Mesenchymal stem cell (in vitro differentiated cells and primary cell): ENCODE data around the gene EXOC3.
"Not testable (repeated sequence)": the region's sequence is repeated elsewhere in the genome, so short reads cannot be mapped to it uniquely, and the experiment has no call there.

ENCODE experiments used
- DNase-seq: peaks from one replicate; pipeline ENCODE4 v3.0.0-alpha.2; 2013
- H2AFZ ChIP-seq: one replicate; pipeline ENCODE4 v1.6.1; 2013; ENCODE audit warnings: low read depth, mild to moderate bottlenecking, control low read depth, inconsistent platforms, low read length, moderate library complexity
- H2AK5ac ChIP-seq: 2 replicates; pipeline ENCODE4 v1.6.1; 2013; ENCODE audit warnings: low read length, moderate library complexity, mild to moderate bottlenecking, inconsistent platforms; ENCODE audit not compliant: severe bottlenecking
- H2BK120ac ChIP-seq: one replicate; pipeline ENCODE4 v1.6.1; 2013; ENCODE audit warnings: low read depth, mild to moderate bottlenecking, inconsistent platforms, low read length, moderate library complexity
- H2BK12ac ChIP-seq, 2 experiments: one replicate each; pipeline ENCODE4 v1.6.1; 2013; ENCODE audit warnings: inconsistent platforms in 2 of 2, low read length in 2 of 2, mild to moderate bottlenecking in 2 of 2, moderate library complexity in 2 of 2, control low read depth in 1 of 2
- H2BK15ac ChIP-seq: one replicate; pipeline ENCODE4 v1.6.1; 2013; ENCODE audit warnings: mild to moderate bottlenecking, low read depth, inconsistent platforms; ENCODE audit not compliant: poor library complexity, severe bottlenecking
- H2BK5ac ChIP-seq: 2 replicates; pipeline ENCODE4 v1.6.1; 2013; ENCODE audit warnings: low read depth, mild to moderate bottlenecking, low read length, control low read depth, inconsistent platforms; ENCODE audit not compliant: poor library complexity, severe bottlenecking
- H3K14ac ChIP-seq, 2 experiments: one replicate each; pipeline ENCODE4 v1.6.1; 2013; ENCODE audit warnings: inconsistent platforms in 2 of 2, low read length in 2 of 2, control low read depth in 1 of 2, mild to moderate bottlenecking in 1 of 2, moderate library complexity in 1 of 2
- H3K18ac ChIP-seq, 2 experiments: one replicate each; pipeline ENCODE4 v1.6.1; 2013; ENCODE audit warnings: inconsistent platforms in 2 of 2, low read length in 2 of 2, control low read depth in 1 of 2, low read depth in 1 of 2, mild to moderate bottlenecking in 1 of 2
- H3K23ac ChIP-seq, 2 experiments: one replicate each; pipeline ENCODE4 v1.6.1; 2013; ENCODE audit warnings: inconsistent platforms in 2 of 2, low read length in 2 of 2, mild to moderate bottlenecking in 2 of 2, moderate library complexity in 2 of 2, control low read depth in 1 of 2
- H3K27ac ChIP-seq: 2 replicates; pipeline ENCODE4 v1.5.1; 2013; ENCODE audit warnings: mild to moderate bottlenecking, moderate library complexity, low read length, control low read depth, inconsistent platforms; ENCODE audit not compliant: poor library complexity, severe bottlenecking
- H3K27me3 ChIP-seq, 2 experiments: 2 replicates each; pipeline versions ENCODE4 v1.6.1 to v1.7.0; 2013; ENCODE audit warnings: low read length in 2 of 2, mild to moderate bottlenecking in 2 of 2, moderate library complexity in 2 of 2, control low read depth in 1 of 2, inconsistent platforms in 1 of 2; ENCODE audit not compliant: control insufficient read depth in 1 of 2, insufficient read depth in 1 of 2
- H3K36me3 ChIP-seq, 2 experiments: 2 replicates each; pipeline versions ENCODE4 v1.6.1 to v1.7.0; 2013; ENCODE audit warnings: low read length in 2 of 2, control low read depth in 1 of 2, inconsistent platforms in 1 of 2, low read depth in 1 of 2, mild to moderate bottlenecking in 1 of 2; ENCODE audit not compliant: insufficient read depth in 2 of 2, control insufficient read depth in 1 of 2
- H3K4ac ChIP-seq, 2 experiments: one replicate each; pipeline ENCODE4 v1.6.1; 2013; ENCODE audit warnings: inconsistent platforms in 2 of 2, low read length in 2 of 2, mild to moderate bottlenecking in 2 of 2, moderate library complexity in 2 of 2, control low read depth in 1 of 2, low read depth in 1 of 2
- H3K4me1 ChIP-seq: 2 replicates; pipeline ENCODE4 v1.6.1; 2013; ENCODE audit warnings: low read depth, low read length, control low read depth; ENCODE audit not compliant: control insufficient read depth, insufficient read depth
- H3K4me2 ChIP-seq: 2 replicates; pipeline ENCODE4 v1.6.1; 2013; ENCODE audit warnings: low read length, mild to moderate bottlenecking, inconsistent platforms; ENCODE audit not compliant: poor library complexity, severe bottlenecking
- H3K4me3 ChIP-seq, 2 experiments: 2 replicates each; pipeline versions ENCODE4 v1.5.1 to v1.7.0; 2013; ENCODE audit warnings: low read length in 2 of 2, mild to moderate bottlenecking in 2 of 2, control low read depth in 1 of 2, low read depth in 1 of 2; ENCODE audit not compliant: insufficient read depth in 1 of 2
- H3K79me1 ChIP-seq: replicated peaks from 2 replicates; pipeline ENCODE4 v1.6.1; 2013; ENCODE audit warnings: mild to moderate bottlenecking, control low read depth, low read length, inconsistent platforms; ENCODE audit not compliant: poor library complexity, severe bottlenecking
- H3K9ac ChIP-seq: 2 replicates; pipeline ENCODE4 v1.7.0; 2013; ENCODE audit warnings: mild to moderate bottlenecking, low read length, moderate library complexity
- H3K9me3 ChIP-seq: 2 replicates; pipeline ENCODE4 v1.7.0; 2013; ENCODE audit warnings: mild to moderate bottlenecking, low read length; ENCODE audit not compliant: control insufficient read depth
- H4K8ac ChIP-seq: one replicate; pipeline ENCODE4 v1.6.1; 2013; ENCODE audit warnings: inconsistent platforms, mild to moderate bottlenecking, low read length, moderate library complexity
- H4K91ac ChIP-seq: one replicate; pipeline ENCODE4 v1.6.1; 2013; ENCODE audit warnings: mild to moderate bottlenecking, low read length, inconsistent platforms
- WGBS: methylation state at CpG from one replicate; pipeline ENCODE4 v1.1.7; 2013; ENCODE audit warnings: mixed read lengths; 5-methylcytosine and 5-hydroxymethylcytosine counted together

Gene EXOC3

GRCh38 chr5:407801-408268 is 35.1 kb upstream of the EXOC3 start:
- Histone ChIP-seq H2AFZ (peak overlapping the region; percentile 18), H3K14ac (no peak overlapping the region), H3K36me3 (peaks cover 0 to 7% of the 10 kb centered on the region in 2 experiments), H4K91ac (peak overlapping the region; percentile 70), H3K4me2 (no peak overlapping the region), H3K79me1 (no peaks in the 10 kb centered on the region), H3K9me3 (no peaks in the 10 kb centered on the region), H3K4me1 (no peaks in the 10 kb centered on the region), H3K18ac (peak overlapping the region in 1 of 2 experiments; percentile 68), H3K27ac (no peak overlapping the region), H3K4ac (no peak overlapping the region), H3K4me3 (no peak overlapping the region), H2BK12ac (peak overlapping the region in 1 of 2 experiments; percentile 21), H2AK5ac (no peak overlapping the region), H4K8ac (peak overlapping the region; percentile 67), H2BK15ac (no peak overlapping the region), H2BK5ac (no peak overlapping the region), H2BK120ac (no peak overlapping the region), H3K27me3 (no peaks in the 10 kb centered on the region), H3K23ac (no peak overlapping the region), H3K9ac (no peak overlapping the region)
- no peak for DNase-seq
- WGBS: 85% methylated on average over 6 of the region's 8 CpGs

GRCh38 chr5:410911-411517 is 32.0 kb upstream of the EXOC3 start:
- H2BK120ac ChIP-seq: no peak overlapping the region
- H2BK5ac ChIP-seq: no peak overlapping the region
- peaks cover 7% of the 10 kb centered on the region for H3K4me1 ChIP-seq
- no peak overlapping the region for H4K8ac ChIP-seq
- no peak overlapping the region for H3K9ac ChIP-seq
- H4K91ac ChIP-seq: no peak overlapping the region
- no peak overlapping the region for H2AK5ac ChIP-seq
- no peaks in the 10 kb centered on the region for H3K79me1 ChIP-seq
- no CpG with 5 or more reads among the region's 2 CpGs for WGBS
- no peak for DNase-seq
- H2AFZ ChIP-seq: no peak overlapping the region
- no peak overlapping the region for H3K18ac ChIP-seq
- H3K9me3 ChIP-seq: no peaks in the 10 kb centered on the region
- H3K27ac ChIP-seq: no peak overlapping the region
- H3K4ac ChIP-seq: no peak overlapping the region
- H3K23ac ChIP-seq: no peak overlapping the region
- no peak overlapping the region for H3K4me2 ChIP-seq
- no peak overlapping the region for H3K4me3 ChIP-seq
- no peak overlapping the region for H2BK12ac ChIP-seq
- no peak overlapping the region for H2BK15ac ChIP-seq
- no peaks in the 10 kb centered on the region for H3K27me3 ChIP-seq
- peaks cover under 1 to 18% of the 10 kb centered on the region in 2 experiments for H3K36me3 ChIP-seq
- no peak overlapping the region for H3K14ac ChIP-seq

GRCh38 chr5:411728-412127 is 31.2 kb upstream of the EXOC3 start:
- no peak overlapping the region for H2AFZ ChIP-seq
- peaks cover 9% of the 10 kb centered on the region for H3K4me1 ChIP-seq
- H3K9me3 ChIP-seq: no peaks in the 10 kb centered on the region
- DNase-seq: no peak
- H2BK15ac ChIP-seq: no peak overlapping the region
- 76% methylated on average over 10 of the region's 13 CpGs for WGBS
- H3K23ac ChIP-seq: no peak overlapping the region
- no peak overlapping the region for H2AK5ac ChIP-seq
- no peak overlapping the region for H3K9ac ChIP-seq
- no peak overlapping the region for H3K4ac ChIP-seq
- no peak overlapping the region for H3K4me3 ChIP-seq
- H2BK120ac ChIP-seq: no peak overlapping the region
- H3K27me3 ChIP-seq: no peaks in the 10 kb centered on the region
- no peak overlapping the region for H2BK5ac ChIP-seq
- no peak overlapping the region for H3K14ac ChIP-seq
- peaks cover 4 to 24% of the 10 kb centered on the region in 2 experiments for H3K36me3 ChIP-seq
- H4K8ac ChIP-seq: peak overlapping the region; percentile 19
- H3K79me1 ChIP-seq: no peaks in the 10 kb centered on the region
- H3K27ac ChIP-seq: no peak overlapping the region
- no peak overlapping the region for H3K18ac ChIP-seq
- no peak overlapping the region for H3K4me2 ChIP-seq
- no peak overlapping the region for H2BK12ac ChIP-seq
- H4K91ac ChIP-seq: no peak overlapping the region

GRCh38 chr5:414991-415927 is 27.7 kb upstream of the EXOC3 start:
- peak overlapping the region; percentile 80 to 97 for H3K18ac ChIP-seq
- H3K4me2 ChIP-seq, H3K9me3 ChIP-seq, H3K79me1 ChIP-seq, H2BK5ac ChIP-seq, H3K23ac ChIP-seq, H3K27me3 ChIP-seq, H2AFZ ChIP-seq, H2AK5ac ChIP-seq, H3K4me3 ChIP-seq, H2BK15ac ChIP-seq: not testable (repeated sequence)
- peak overlapping the region; percentile 79 for H4K91ac ChIP-seq
- peak overlapping the region in 1 of 2 experiments; percentile 19 for H3K14ac ChIP-seq
- peak; percentile 88 for DNase-seq
- peak overlapping the region; percentile 6 for H3K27ac ChIP-seq
- H2BK12ac ChIP-seq: peak overlapping the region in 1 of 2 experiments; percentile 43
- peak overlapping the region; percentile 36 for H2BK120ac ChIP-seq
- peak overlapping the region; percentile 68 for H3K9ac ChIP-seq
- peak overlapping the region; percentile 26 to 38 for H3K4ac ChIP-seq
- H3K36me3 ChIP-seq: peaks cover 4 to 24% of the 10 kb centered on the region in 2 experiments
- H4K8ac ChIP-seq: peak overlapping the region; percentile 79
- H3K4me1 ChIP-seq: peaks cover 12% of the 10 kb centered on the region
- WGBS: 67% methylated on average over 42 of the region's 42 CpGs
